NCI-H2196 (cell line): ENCODE data around the gene L1TD1.
"Not testable (repeated sequence)": the region's sequence is repeated elsewhere in the genome, so short reads cannot be mapped to it uniquely, and the experiment has no call there.

Source experiments
- DNase-seq: peaks from one replicate; lab custom pipeline; 2025; ENCODE audit not compliant: unreplicated experiment; lab: John Stamatoyannopoulos, UW

Gene L1TD1

GRCh38 chr1:62233926-62234450, 39.3 kb downstream of the L1TD1 start:
- no peak for DNase-seq

GRCh38 chr1:62234688-62235087, 40.0 kb downstream of the L1TD1 start:
- DNase-seq: no peak

- DNase-seq: no peak
Measured at GRCh38 chr1:62235576-62235975, 40.9 kb downstream of the L1TD1 start.

GRCh38 chr1:62237361-62237760, 42.7 kb downstream of the L1TD1 start:
- DNase-seq: no peak

- no peak for DNase-seq
Measured at GRCh38 chr1:62237950-62238374, 43.3 kb downstream of the L1TD1 start.

GRCh38 chr1:62238507-62238906, 43.9 kb downstream of the L1TD1 start:
- no peak for DNase-seq

- not testable (repeated sequence) for DNase-seq
Measured at GRCh38 chr1:62239652-62240403, 45.2 kb downstream of the L1TD1 start.

- no peak for DNase-seq
Measured at GRCh38 chr1:62240651-62241370, 46.2 kb downstream of the L1TD1 start.

GRCh38 chr1:62241371-62242131, 46.9 kb downstream of the L1TD1 start:
- peak; percentile 41 for DNase-seq

GRCh38 chr1:62244380-62244779, 49.7 kb downstream of the L1TD1 start:
- not testable (repeated sequence) for DNase-seq

GRCh38 chr1:62245201-62245600, 50.6 kb downstream of the L1TD1 start:
- DNase-seq: no peak

GRCh38 chr1:62247391-62248168, 52.9 kb downstream of the L1TD1 start:
- no peak for DNase-seq

- no peak for DNase-seq
Measured at GRCh38 chr1:62250126-62250726, 55.6 kb downstream of the L1TD1 start.

- no peak for DNase-seq
Measured at GRCh38 chr1:62259551-62259950, 64.9 kb downstream of the L1TD1 start.

GRCh38 chr1:62260688-62261087, 66.0 kb downstream of the L1TD1 start:
- DNase-seq: no peak
